ENCODE data around the gene KCNQ5.

GRCh38 chr6:72819609-72820008 is 197.7 kb downstream of the KCNQ5 start:
- no peak for TF ChIP-seq POLR2A (IDR thresholded peaks at IDR 0.05)
- TF ChIP-seq CTCF (IDR thresholded peaks at IDR 0.05), result no peak
